Measurements from ENCODE around the gene VANGL2. TPM values are rescaled to one million over a fixed set of nuclear protein-coding genes. Genes with fewer than 3 reads are reported as not detected.
A peak's percentile ranks its signal among the peaks of the same experiment; 100 is the strongest.

VANGL2 gene
- total and polyA plus RNA-seq, 11 donors, result 0.94 to 3.2 (median 1.9) TPM

- Histone ChIP-seq H3K4me3 (no peak overlapping the region), H3K36me3 (no peaks in the 10 kb centered on the region), H3K9me3 (no peaks in the 10 kb centered on the region), H3K4me1 (peaks cover 0 to 53% (median 3%) of the 10 kb centered on the region in 12 donors), H3K27ac (peak overlapping the region in 1 of 12 donors; percentile 77), H3K27me3 (no peaks in the 10 kb centered on the region)
- DNase-seq, result no peak
- no peak for TF ChIP-seq POLR2A (IDR thresholded peaks at IDR 0.05)
- ATAC-seq, result no peak
- intact Hi-C loops (cut with DNase I), result loop anchor here in 1 of 10 donors (5.0 kb wide), 1 partner anchor 175 kb away; no protein-coding TSS in a partner anchor
Observed at GRCh38 chr1:160432371-160432786, 32.0 kb downstream of the VANGL2 start.

- Histone ChIP-seq H3K4me3 (no peak overlapping the region), H3K4me1 (peaks cover 0 to 15% (median 0%) of the 10 kb centered on the region in 12 donors), H3K36me3 (no peaks in the 10 kb centered on the region), H3K9me3 (no peaks in the 10 kb centered on the region), H3K27ac (peak overlapping the region in 1 of 12 donors; percentile 71), H3K27me3 (no peaks in the 10 kb centered on the region)
- TF ChIP-seq CTCF (IDR thresholded peaks at IDR 0.05) (no peak), POLR2A (IDR thresholded peaks at IDR 0.05) (no peak)
- intact Hi-C loops (cut with DNase I), result no loop called here
- DNase-seq, result no peak
- 58 to 76% (median 73%) methylated on average over 2 of the region's 2 CpGs for WGBS, 4 donors
- ATAC-seq, result no peak
Observed at GRCh38 chr1:160436966-160437365, 36.6 kb downstream of the VANGL2 start.

GRCh38 chr1:160437432-160438316 lies 37.3 kb downstream of the VANGL2 start:
- H3K27ac ChIP-seq, result peak overlapping the region in 9 of 12 donors; percentile 3 to 71 (median 25)

GRCh38 chr1:160438317-160438918 lies 38.1 kb downstream of the VANGL2 start:
- 66 to 86% (median 83%) methylated on average over 4 of the region's 4 CpGs for WGBS, 4 donors
- H3K36me3 ChIP-seq, result no peaks in the 10 kb centered on the region
- peaks cover 0 to under 1% (median 0%) of the 10 kb centered on the region in 12 donors for H3K4me1 ChIP-seq
- intact Hi-C loops (cut with DNase I), result no loop called here
- DNase-seq (no peak), ATAC-seq (no peak)
- no peaks in the 10 kb centered on the region for H3K9me3 ChIP-seq
- TF ChIP-seq CTCF (IDR thresholded peaks at IDR 0.05) (no peak), POLR2A (IDR thresholded peaks at IDR 0.05) (no peak)
- peak overlapping the region in 6 of 12 donors; percentile 8 to 33 (median 21) for H3K4me3 ChIP-seq
- peak overlapping the region in 9 of 12 donors; percentile 3 to 71 (median 25) for H3K27ac ChIP-seq
- no peaks in the 10 kb centered on the region for H3K27me3 ChIP-seq

More at GRCh38 chr1:160437432-160438316, 37.3 kb downstream of the VANGL2 start:
- Histone ChIP-seq H3K36me3 (no peaks in the 10 kb centered on the region), H3K4me3 (peak overlapping the region in 6 of 12 donors; percentile 8 to 33 (median 21)), H3K4me1 (peaks cover 0 to 7% (median 0%) of the 10 kb centered on the region in 12 donors), H3K9me3 (no peaks in the 10 kb centered on the region), H3K27me3 (no peaks in the 10 kb centered on the region)
- no peak for TF ChIP-seq POLR2A (IDR thresholded peaks at IDR 0.05)
- TF ChIP-seq CTCF (IDR thresholded peaks at IDR 0.05), result no peak
- 60 to 75% (median 69%) methylated on average over 4 of the region's 4 CpGs for WGBS, 4 donors
- DNase-seq, result no peak
- peak in 1 of 4 donors; percentile 52 for ATAC-seq
- intact Hi-C loops (cut with DNase I), result no loop called here
